HL-60/S4 treated with phorbol 12-myristate 13-acetate at 8.2 ng/mL for 4 days and 3 days (cell line): Measurements from ENCODE around the gene IGLL5.
"Not testable (repeated sequence)": the region's sequence is repeated elsewhere in the genome, so short reads cannot be mapped to it uniquely, and the experiment has no call there.

Experiments used
- in situ Hi-C: fragments of 300-500 bp; cut with MboI; formaldehyde crosslinking; loops from 2 replicates; pipeline ENCODE4 v1.15.0; 2022; ENCODE audit warnings: low sequenced_read_pairs

The IGLL5 gene

DNA sequence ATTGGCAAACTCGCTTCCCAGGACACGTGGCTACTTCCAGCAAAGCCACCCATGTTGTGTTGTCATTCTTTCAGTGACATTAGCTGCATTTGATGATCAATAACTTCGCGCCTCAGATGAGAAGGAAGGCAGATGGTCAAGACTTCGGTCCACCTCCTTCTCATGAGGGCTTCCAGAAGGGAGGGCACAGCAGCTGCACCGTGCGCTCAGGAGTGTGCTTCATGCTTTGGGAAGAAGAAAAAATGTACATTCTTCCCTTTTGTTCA is 25.3 kb downstream of the IGLL5 start:
- in situ Hi-C loops: no loop called here

DNA sequence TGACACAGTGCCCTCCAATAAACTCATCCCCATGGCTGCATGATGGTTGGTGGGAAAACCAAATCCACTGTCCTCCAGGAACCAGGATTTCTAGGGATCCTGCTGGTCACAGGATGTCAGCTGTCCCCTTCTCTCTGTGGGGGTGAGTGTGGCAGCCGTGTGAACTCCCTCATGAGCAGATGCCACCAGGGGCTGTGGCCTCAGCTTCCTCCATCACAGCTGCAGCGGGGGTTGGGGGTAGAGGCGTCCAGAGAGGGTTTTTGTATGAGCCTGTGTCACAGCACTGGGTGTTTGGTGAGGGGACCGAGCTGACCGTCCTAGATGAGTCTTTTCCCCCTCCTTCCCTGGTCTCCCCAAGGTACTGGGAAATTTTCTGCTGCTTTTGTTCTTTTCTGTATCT is 26.4 kb downstream of the IGLL5 start:
- in situ Hi-C loops: no loop called here

- in situ Hi-C loops: no loop called here
These were observed 27.4 kb downstream of the IGLL5 start for GRCh38 chr22:22914726-22915669.

GRCh38 chr22:22915670-22916035 is 28.0 kb downstream of the IGLL5 start:
- in situ Hi-C loops: no loop called here

DNA sequence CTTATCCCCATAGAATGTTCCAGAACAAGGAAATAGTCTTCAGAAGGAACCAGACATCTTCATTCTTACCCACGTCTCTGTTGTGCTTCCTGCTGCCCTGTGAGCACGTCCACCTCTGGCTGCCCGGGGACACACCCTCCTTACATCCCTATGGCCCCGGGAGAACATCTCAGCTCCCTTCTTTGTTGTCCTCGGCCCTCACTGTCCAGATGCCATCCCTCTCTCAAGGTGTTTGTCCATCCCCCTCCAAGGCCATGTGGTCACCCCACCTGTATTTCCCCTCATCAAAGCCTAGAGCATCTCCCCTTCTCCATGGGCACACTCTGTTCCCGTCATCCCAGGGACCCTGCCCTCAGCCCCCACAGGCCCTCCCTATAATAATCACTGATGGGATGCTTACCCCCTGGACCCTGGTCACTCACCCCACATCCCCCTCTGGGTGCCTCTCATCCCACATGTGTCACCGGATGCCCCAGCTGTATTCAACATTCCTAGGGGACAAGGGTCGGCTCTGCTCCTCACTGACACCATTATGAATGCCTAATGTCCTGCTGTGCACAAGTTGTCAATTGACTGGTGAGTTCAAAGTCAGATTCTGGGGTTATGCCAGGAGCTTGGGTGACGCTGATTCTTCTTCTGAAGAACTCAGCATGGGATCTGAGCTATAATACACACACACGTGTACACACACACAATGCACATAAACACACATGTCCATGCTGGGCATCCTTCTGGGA is 28.8 kb downstream of the IGLL5 start:
- in situ Hi-C loops: no loop called here

- in situ Hi-C loops: no loop called here
These were observed 29.3 kb downstream of the IGLL5 start for GRCh38 chr22:22916952-22917290.

GRCh38 chr22:22917377-22917776 is 29.8 kb downstream of the IGLL5 start:
- in situ Hi-C loops: no loop called here

DNA sequence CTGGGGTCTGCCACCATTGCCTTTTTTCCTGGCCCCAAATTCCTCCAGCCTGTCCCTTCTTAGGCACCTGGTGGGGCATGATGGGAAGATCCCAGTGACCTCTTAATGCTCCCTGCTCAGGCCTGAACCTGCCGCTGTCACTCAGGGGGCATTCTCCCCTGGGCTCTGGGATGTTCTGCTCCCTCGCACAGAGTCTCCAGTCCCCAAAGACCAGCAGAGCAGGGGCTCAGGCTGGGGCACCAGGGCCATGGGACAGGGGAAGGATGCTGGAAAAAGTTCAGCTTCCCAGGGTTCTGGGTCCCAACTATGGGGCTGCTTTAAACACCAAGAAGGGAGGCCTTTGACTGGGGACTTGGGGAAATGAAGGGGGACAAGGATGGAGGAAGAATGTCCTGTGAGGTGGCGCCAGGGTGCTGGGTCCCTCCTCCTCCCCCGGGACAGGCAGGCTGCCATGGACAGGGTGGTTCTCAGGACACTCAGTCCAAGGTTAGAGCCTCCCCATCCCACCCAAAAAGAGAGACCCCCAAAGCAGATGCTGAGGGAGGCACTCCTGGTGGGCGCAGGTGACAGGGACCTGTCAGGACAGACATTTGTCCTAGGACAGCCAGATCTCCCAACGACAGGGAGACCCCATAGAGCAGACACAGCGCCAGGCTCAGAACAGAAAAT is 30.8 kb downstream of the IGLL5 start:
- in situ Hi-C loops: no loop called here

- in situ Hi-C loops: no loop called here
These were observed 31.4 kb downstream of the IGLL5 start for GRCh38 chr22:22919041-22919440.

DNA sequence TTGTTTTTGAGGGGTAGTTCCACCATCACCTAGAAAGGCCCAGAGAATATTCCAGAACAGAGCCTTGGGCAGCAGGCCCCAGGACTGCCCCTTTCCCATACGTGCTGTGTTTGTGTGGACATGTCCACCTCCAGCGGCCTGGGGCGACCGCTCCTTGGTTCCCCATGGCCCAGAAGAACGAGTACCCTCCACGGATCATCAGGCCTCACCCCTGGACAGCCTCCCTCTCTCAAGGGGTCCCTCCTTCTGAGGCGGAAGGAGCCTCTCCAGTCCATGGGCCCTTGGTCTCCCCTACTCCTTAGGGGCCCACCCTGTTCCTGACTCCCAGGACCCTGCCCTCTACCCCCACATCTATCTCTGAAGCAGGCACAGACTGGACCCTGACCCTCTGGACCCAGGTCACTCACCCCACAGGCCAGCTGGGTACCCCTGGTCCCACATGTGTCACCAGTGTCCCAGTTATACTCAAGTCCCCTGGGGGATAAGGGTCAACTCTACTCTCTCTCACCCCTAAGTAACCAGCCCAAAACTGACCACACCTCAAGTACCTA is 32.6 kb downstream of the IGLL5 start:
- in situ Hi-C loops: no loop called here

- in situ Hi-C loops: no loop called here
These were observed 33.4 kb downstream of the IGLL5 start for GRCh38 chr22:22920910-22921550.

GRCh38 chr22:22921575-22921974 is 34.0 kb downstream of the IGLL5 start:
- in situ Hi-C loops: no loop called here

- in situ Hi-C loops: not testable (repeated sequence)
These were observed 34.7 kb downstream of the IGLL5 start for GRCh38 chr22:22922092-22922953.

- in situ Hi-C loops: no loop called here
These were observed 35.3 kb downstream of the IGLL5 start for GRCh38 chr22:22922954-22923319.

DNA sequence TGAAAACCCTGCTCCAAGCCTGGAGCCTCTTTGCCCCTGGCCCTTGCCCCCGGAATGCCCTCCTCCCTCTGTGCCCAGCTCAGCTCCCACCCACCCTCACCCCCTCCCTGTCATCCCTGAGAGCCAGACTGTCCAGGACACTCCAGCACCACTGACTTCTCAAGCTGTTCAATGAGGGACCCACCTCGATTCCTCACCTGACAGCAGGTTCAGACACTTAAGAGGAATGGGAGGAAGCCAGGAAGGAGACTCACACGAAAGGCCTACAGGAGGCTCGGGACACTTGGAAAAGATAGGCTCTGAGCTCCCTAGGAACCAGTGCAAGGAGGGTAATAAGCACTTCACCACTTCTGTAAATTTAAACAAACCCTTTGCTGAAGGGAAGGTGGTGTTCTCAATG is 35.8 kb downstream of the IGLL5 start:
- in situ Hi-C loops: no loop called here

DNA sequence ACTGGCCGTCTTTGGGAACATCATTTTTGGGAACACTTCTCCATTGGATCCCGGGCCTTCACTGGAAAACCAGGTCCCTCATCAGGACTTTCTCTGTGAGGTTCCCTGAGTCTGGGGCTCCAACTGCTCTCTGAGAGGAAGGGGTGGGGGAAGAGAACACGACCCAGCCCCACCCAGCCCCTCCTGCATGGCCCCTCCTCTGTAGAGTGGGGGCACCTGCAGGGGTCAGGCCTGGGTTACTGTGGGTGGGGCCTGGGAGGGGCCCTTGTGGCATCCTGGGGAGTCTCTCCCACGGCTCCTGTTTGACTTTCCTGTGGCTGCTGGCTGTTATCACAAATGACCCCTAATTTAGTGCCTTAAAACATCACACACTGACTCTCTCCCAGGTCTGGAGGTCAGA is 36.3 kb downstream of the IGLL5 start:
- in situ Hi-C loops: no loop called here

- in situ Hi-C loops: no loop called here
These were observed 36.9 kb downstream of the IGLL5 start for GRCh38 chr22:22924369-22925145.

DNA sequence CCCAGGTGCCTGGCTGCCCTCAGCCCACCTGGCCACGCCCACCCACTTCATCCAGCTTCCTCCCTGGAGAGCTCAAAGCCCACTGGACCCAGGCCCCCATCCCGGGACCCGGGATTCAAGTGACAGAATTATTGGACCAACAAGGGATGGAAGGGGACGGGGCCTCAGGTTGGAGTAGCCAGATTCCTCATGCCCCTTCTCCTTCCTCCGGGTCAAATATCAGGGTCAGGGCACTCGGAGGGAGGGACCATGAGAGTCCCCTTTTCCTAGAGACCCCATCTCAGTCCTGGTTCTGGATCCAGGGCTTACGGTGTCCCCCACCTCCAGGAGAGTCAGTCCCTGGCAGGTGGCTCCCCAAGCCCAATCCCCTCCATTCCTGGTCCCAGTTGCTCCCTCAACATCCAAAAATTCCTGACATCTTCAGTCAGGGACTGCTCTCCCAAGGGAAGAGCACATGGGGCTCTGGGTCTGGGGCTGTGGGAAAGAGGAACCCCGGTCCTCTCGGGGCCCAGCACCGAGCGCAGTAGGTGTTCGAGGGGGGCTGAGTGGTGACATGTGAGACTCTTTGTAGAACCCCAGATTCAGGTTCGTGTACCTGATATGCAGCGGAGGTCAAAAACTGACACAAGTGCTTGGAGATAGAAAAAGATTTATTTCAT is 37.7 kb downstream of the IGLL5 start:
- in situ Hi-C loops: no loop called here

- in situ Hi-C loops: no loop called here
These were observed 38.3 kb downstream of the IGLL5 start for GRCh38 chr22:22925805-22926369.
